Keratinocyte (primary cell): ENCODE results near the gene EYS. TPM values are rescaled to one million over a fixed set of nuclear protein-coding genes. Genes with fewer than 3 reads are reported as not detected.

Experiments used
- DNase-seq: peaks from one replicate; pipeline ENCODE4 v3.0.0-alpha.2; 2011; ENCODE audit warnings: low read depth, missing footprints, low spot score
- FAIRE-seq: peaks from 2 replicates; lab custom pipeline; 2011; peaks lifted over from hg19 to GRCh38; lab: Jason Lieb, UNC
- H2AFZ ChIP-seq: 2 replicates; pipeline ENCODE4 v1.6.0; 2012; ENCODE audit warnings: low read length, control low read depth, inconsistent platforms; ENCODE audit not compliant: control insufficient read depth
- H3K27ac ChIP-seq: 2 replicates; pipeline ENCODE4 v1.5.1; 2011; ENCODE audit warnings: low read length; ENCODE audit not compliant: control insufficient read depth, insufficient read depth
- H3K27me3 ChIP-seq: 3 replicates; pipeline ENCODE4 v1.6.0; 2011; ENCODE audit warnings: low read length; ENCODE audit not compliant: control insufficient read depth, insufficient read depth; ENCODE audit errors: extremely low read depth
- H3K36me3 ChIP-seq, 2 experiments: 2 replicates in 1 of 2; 3 replicates in 1 of 2; pipeline ENCODE4 v1.5.1; 2011; ENCODE audit warnings: low read length in 2 of 2, mild to moderate bottlenecking in 1 of 2; ENCODE audit not compliant: control insufficient read depth in 2 of 2, insufficient read depth in 2 of 2; ENCODE audit errors: extremely low read depth in 1 of 2
- H3K4me1 ChIP-seq: 3 replicates; pipeline ENCODE4 v1.5.1; 2011; ENCODE audit warnings: low read length; ENCODE audit not compliant: control insufficient read depth, insufficient read depth; ENCODE audit errors: extremely low read depth
- H3K4me2 ChIP-seq: 3 replicates; pipeline ENCODE4 v1.6.0; 2011; ENCODE audit warnings: low read depth, low read length; ENCODE audit not compliant: control insufficient read depth, insufficient read depth; ENCODE audit errors: extremely low read depth
- H3K4me3 ChIP-seq, 3 experiments: fragments of 200-600 bp in 1 of 3; sonication (generic) in 1 of 3; 2 replicates in 2 of 3; 3 replicates in 1 of 3; pipeline ENCODE4 v1.5.1; 2011 to 2016; ENCODE audit warnings: low read length in 3 of 3, mild to moderate bottlenecking in 3 of 3, control low read depth in 2 of 3, inconsistent platforms in 1 of 3, low read depth in 1 of 3, mixed read lengths in 1 of 3, mixed run types in 1 of 3, moderate library complexity in 1 of 3; ENCODE audit not compliant: control insufficient read depth in 2 of 3, insufficient read depth in 2 of 3; ENCODE audit errors: extremely low read depth in 1 of 3
- H3K79me2 ChIP-seq: 2 replicates; pipeline ENCODE4 v1.6.0; 2012; ENCODE audit warnings: low read length; ENCODE audit not compliant: control insufficient read depth, insufficient read depth
- H3K9ac ChIP-seq: 3 replicates; pipeline ENCODE4 v1.6.0; 2011; ENCODE audit warnings: low read length; ENCODE audit not compliant: control insufficient read depth, insufficient read depth; ENCODE audit errors: extremely low read depth
- H3K9me1 ChIP-seq: 3 replicates; pipeline ENCODE4 v1.6.0; 2011; ENCODE audit warnings: low read length; ENCODE audit not compliant: control insufficient read depth, insufficient read depth; ENCODE audit errors: extremely low read depth
- H3K9me3 ChIP-seq: 2 replicates; pipeline ENCODE4 v1.5.1; 2012; ENCODE audit warnings: low read depth, low read length; ENCODE audit not compliant: control insufficient read depth
- H4K20me1 ChIP-seq: 3 replicates; pipeline ENCODE4 v1.6.0; 2011; ENCODE audit warnings: low read length; ENCODE audit not compliant: control insufficient read depth, insufficient read depth; ENCODE audit errors: extremely low read depth
- CTCF ChIP-seq, 3 experiments: IDR thresholded peaks in 1 of 3; conservative IDR thresholded peaks in 1 of 3; optimal IDR thresholded peaks in 1 of 3; 2 replicates in 2 of 3; 3 replicates in 1 of 3; pipeline versions ENCODE3 to v1.5.1; 2011; ENCODE audit warnings: low read length in 3 of 3, mild to moderate bottlenecking in 3 of 3, moderate library complexity in 2 of 3, control low read depth in 1 of 3, inconsistent platforms in 1 of 3; ENCODE audit not compliant: insufficient read depth in 2 of 3; ENCODE audit errors: extremely low read depth in 1 of 3
- EZH2 ChIP-seq: IDR thresholded peaks from one replicate; pipeline ENCODE4 v1.6.1; 2012; ENCODE audit warnings: inconsistent platforms, mild to moderate bottlenecking, low read length, moderate library complexity
- dilution Hi-C: fragments of 300-500 bp; cut with MboI; formaldehyde crosslinking; loops from one replicate; pipeline ENCODE4 v1.7.0; 2020; ENCODE audit warnings: low sequenced_read_pairs; ENCODE audit not compliant: extremely low pct_ligation_motif_present
- polyA plus RNA-seq, 5 experiments: library from polyadenylated mRNA; depleted of rRNA in 3 of 5; stranded (reverse) in 3 of 5; stranded (forward) in 1 of 5; unstranded in 1 of 5; fragments of >200 nt; gene quantifications; 1 replicate in 1 of 5; 2 replicates in 3 of 5; 3 replicates in 1 of 5; pipeline versions ENCODE4 v1.2.1 to v1.2.3, GENCODE V29; 2011 to 2012; ENCODE audit warnings: missing spikeins in 2 of 5, low read depth in 1 of 5, low replicate concordance in 1 of 5

The EYS gene
- polyA plus RNA-seq, 1 donor (not counting 4 experiments of a cell fraction or from before 2014, with no cell fraction given): 0.34 TPM

GRCh38 chr6:64054861-64055260 is 1652.2 kb downstream of the EYS start:
- Histone ChIP-seq H3K36me3 (no peaks in the 10 kb centered on the region), H4K20me1 (no peaks in the 10 kb centered on the region), H3K4me1 (no peaks in the 10 kb centered on the region), H3K4me2 (no peak overlapping the region), H2AFZ (no peak overlapping the region), H3K79me2 (no peaks in the 10 kb centered on the region), H3K27ac (no peak overlapping the region), H3K9ac (no peak overlapping the region), H3K4me3 (no peak overlapping the region), H3K9me3 (no peaks in the 10 kb centered on the region), H3K27me3 (no peaks in the 10 kb centered on the region), H3K9me1 (no peaks in the 10 kb centered on the region)
- DNase-seq (no peak), FAIRE-seq (no peak)
- TF ChIP-seq EZH2 (no peak), CTCF (optimal IDR thresholded peaks at IDR 0.05 in 1 of 3, IDR thresholded peaks at IDR 0.05 in 1 of 3, conservative IDR thresholded peaks at IDR 0.05 in 1 of 3; ENCODE audit: extremely low read depth in 1 of 3, insufficient read depth in 2 of 3, low read length in 3 of 3) (no peak)
- dilution Hi-C loops: no loop called here

GRCh38 chr6:64050590-64050989 is 1656.4 kb downstream of the EYS start:
- no peak for TF ChIP-seq EZH2
- no peak for TF ChIP-seq CTCF (optimal IDR thresholded peaks at IDR 0.05 in 1 of 3, IDR thresholded peaks at IDR 0.05 in 1 of 3, conservative IDR thresholded peaks at IDR 0.05 in 1 of 3; ENCODE audit: extremely low read depth in 1 of 3, insufficient read depth in 2 of 3, low read length in 3 of 3)
- Histone ChIP-seq H3K4me1 (no peaks in the 10 kb centered on the region), H3K4me3 (no peak overlapping the region), H3K9ac (no peak overlapping the region), H3K27ac (no peak overlapping the region), H3K9me1 (no peaks in the 10 kb centered on the region), H3K4me2 (no peak overlapping the region), H3K9me3 (no peaks in the 10 kb centered on the region), H4K20me1 (no peaks in the 10 kb centered on the region), H3K79me2 (no peaks in the 10 kb centered on the region), H3K36me3 (no peaks in the 10 kb centered on the region), H2AFZ (no peak overlapping the region), H3K27me3 (no peaks in the 10 kb centered on the region)
- dilution Hi-C loops: no loop called here
- no peak for DNase-seq
- FAIRE-seq: no peak
